Stimulated activated CD4-positive, alpha-beta T cell treated with anti-CD3 and anti-CD28 coated beads, Interleukin-1b, Interleukin-23, amount 100 ng/mL, for 4 hours (primary cell): Measurements from ENCODE around the gene PTPN4.
"Not testable (repeated sequence)": the region's sequence is repeated elsewhere in the genome, so short reads cannot be mapped to it uniquely, and the experiment has no call there.

Experiments
- DNase-seq, 2 donors: peaks; one replicate each; pipeline ENCODE4 v3.0.0-alpha.2; 2020; ENCODE audit warnings: low read depth in 2 of 2

The PTPN4 gene

DNA sequence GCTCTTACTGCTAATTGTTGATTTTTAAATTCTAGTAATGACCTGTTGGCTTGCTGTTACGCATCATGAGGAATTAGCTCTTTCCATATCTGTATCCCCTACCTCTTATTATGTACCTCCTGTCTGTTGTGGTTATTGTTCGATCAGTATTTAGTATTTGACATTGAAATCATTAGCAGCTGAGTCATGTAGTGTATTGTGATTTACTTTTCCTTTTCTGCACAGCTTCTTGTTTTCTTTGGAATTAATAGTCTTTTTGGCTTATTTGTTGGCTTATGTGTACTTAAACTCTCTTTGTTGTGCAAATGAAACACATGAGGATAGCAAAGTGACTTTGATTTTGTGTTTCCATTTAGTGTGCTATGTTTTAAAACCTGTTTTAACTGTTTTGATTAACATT, 257.5 kb downstream of the PTPN4 start:
- no peak for DNase-seq

DNA sequence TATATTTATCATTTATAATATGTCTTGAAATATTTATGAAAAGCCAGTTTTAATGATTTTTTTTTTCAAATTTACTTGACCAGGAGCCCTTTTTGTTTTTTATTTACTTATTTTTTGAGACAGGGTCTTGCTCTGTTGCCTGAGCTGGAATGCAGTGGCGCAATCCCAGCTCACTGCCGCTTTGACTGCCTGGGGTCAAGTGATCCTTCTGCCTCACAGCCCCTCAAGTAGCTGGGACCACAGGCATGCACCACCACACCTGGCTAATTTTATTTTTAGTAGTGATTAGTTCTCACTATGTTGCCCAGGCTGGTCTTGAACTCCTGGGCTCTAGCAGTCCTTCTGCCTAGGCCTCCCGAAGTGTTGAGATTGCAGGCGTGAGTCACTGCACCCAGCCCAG, 258.8 kb downstream of the PTPN4 start:
- no peak for DNase-seq

DNA sequence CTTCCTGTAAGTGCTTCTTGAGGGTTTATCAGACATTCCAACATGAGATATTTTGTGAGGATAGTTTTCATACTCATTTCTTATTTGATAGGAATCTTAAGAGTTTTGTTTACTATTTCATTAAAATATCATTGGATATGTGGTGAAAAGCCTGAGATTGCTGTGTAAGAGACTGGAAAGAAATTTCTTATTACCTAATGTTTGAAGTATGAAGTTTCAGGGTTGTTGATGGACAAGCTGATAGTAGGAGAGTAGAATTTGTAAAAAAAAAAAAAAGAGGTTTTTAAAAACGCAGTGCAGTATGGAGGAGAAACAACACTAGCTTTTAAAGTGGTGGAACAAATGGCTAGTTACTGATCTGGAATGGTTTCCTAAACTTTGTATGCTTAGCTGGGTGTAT, 260.8 kb downstream of the PTPN4 start:
- no peak for DNase-seq

DNA sequence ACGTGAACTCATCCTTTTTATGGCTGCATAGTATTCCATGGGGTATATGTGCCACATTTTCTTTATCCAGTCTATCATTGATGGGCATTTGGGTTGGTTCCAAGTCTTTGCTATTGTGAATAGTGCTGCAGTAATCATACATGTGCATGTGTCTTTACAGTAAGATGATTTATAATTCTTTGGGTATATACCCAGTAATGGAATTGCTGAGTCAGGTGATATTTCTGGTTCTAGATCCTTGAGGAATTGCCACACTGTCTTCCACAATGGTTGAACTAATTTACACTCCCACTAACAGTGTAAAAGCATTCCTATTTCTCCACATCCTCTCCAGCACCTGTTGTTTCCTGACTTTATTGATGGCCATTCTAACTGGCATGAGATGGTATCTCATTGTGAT, 262.8 kb downstream of the PTPN4 start:
- DNase-seq: not testable (repeated sequence)

- DNase-seq: no peak
Measured at GRCh38 chr2:120026890-120027289, 267.2 kb downstream of the PTPN4 start.

GRCh38 chr2:120028795-120029194, 269.1 kb downstream of the PTPN4 start:
- no peak for DNase-seq

- DNase-seq: no peak
Measured at GRCh38 chr2:120029672-120030640, 270.2 kb downstream of the PTPN4 start.

DNA sequence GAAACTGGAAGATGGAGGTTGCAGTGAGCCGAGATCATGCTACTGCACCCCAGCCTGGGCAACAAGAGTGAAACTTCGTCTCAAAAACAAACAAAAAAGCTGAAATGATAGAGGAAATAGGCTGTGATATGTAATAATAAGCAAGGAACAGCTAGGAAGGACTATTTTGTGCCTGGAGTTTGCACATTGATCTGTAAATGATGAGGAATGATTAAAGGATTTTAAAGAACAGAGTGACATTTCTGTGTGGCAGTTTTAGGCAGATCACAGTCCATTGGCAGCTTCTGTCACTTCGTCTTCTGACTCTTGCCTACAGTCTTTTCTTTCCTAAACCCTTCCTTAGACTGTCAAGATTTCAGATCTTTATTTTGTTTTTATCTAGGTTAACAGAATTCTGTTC, 272.6 kb downstream of the PTPN4 start:
- no peak for DNase-seq
